ENCODE results near the gene DLG3. TPM values are rescaled to one million over a fixed set of nuclear protein-coding genes. Genes with fewer than 3 reads are reported as not detected.
"Not testable (repeated sequence)": the region's sequence is repeated elsewhere in the genome, so short reads cannot be mapped to it uniquely, and the experiment has no call there.

Gene DLG3
- total RNA-seq, 4 donors from 2014 or later, result 21.7 to 27.0 (median 22.5) TPM

DNA sequence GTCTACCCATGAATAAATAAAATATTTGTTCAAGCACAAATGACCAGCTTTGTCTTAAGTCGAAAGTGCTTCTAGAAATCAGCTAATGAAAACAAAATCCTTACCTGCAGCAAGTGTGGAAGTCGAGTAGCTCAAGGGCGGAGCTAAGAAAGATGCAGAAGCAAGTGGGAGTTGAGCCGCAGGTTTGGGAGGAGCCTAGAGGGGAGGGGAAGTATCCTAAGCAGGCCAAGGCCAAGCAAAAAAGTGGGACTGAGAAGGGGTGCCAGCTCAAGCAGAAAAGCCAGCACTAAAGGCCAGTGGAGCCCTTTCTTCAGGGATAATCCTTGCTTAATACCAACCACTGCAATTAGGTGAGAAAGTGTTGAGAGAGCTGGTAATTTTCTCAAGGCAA, 60.8 kb downstream of the DLG3 start:
- peaks cover 0 to 35% (median 13%) of the 10 kb centered on the region in 4 donors for H3K36me3 ChIP-seq
- H3K9me3 ChIP-seq, result no peaks in the 10 kb centered on the region
- no peak overlapping the region for H3K27ac ChIP-seq (replicated peaks in 1 of 4)
- H3K27me3 ChIP-seq, result no peaks in the 10 kb centered on the region
- whole genome bisulfite sequencing, result 54% methylated on average over 4 of the region's 4 CpGs
- TF ChIP-seq POLR2A (IDR thresholded peaks at IDR 0.05; ENCODE audit: low read depth) (no peak), EP300 (IDR thresholded peaks at IDR 0.05) (no peak), POLR2AphosphoS5 (IDR thresholded peaks at IDR 0.05) (no peak)
- TF ChIP-seq, protein P1, sequence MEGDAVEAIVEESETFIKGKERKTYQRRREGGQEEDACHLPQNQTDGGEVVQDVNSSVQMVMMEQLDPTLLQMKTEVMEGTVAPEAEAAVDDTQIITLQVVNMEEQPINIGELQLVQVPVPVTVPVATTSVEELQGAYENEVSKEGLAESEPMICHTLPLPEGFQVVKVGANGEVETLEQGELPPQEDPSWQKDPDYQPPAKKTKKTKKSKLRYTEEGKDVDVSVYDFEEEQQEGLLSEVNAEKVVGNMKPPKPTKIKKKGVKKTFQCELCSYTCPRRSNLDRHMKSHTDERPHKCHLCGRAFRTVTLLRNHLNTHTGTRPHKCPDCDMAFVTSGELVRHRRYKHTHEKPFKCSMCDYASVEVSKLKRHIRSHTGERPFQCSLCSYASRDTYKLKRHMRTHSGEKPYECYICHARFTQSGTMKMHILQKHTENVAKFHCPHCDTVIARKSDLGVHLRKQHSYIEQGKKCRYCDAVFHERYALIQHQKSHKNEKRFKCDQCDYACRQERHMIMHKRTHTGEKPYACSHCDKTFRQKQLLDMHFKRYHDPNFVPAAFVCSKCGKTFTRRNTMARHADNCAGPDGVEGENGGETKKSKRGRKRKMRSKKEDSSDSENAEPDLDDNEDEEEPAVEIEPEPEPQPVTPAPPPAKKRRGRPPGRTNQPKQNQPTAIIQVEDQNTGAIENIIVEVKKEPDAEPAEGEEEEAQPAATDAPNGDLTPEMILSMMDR (IDR thresholded peaks at IDR 0.05), result no peak
- DNase-seq (ENCODE audit: extremely low spot score), result no peak
- H3K4me3 ChIP-seq, result no peak overlapping the region
- intact Hi-C loops (cut with DNase I), result no loop called here
- no peaks in the 10 kb centered on the region for H3K4me1 ChIP-seq

- H3K36me3 ChIP-seq, result peaks cover 0 to 10% (median 0%) of the 10 kb centered on the region in 4 donors
- H3K4me1 ChIP-seq, result no peaks in the 10 kb centered on the region
- TF ChIP-seq, protein P1 (IDR thresholded peaks at IDR 0.05), result no peak
- TF ChIP-seq POLR2AphosphoS5 (IDR thresholded peaks at IDR 0.05) (no peak), POLR2A (IDR thresholded peaks at IDR 0.05; ENCODE audit: low read depth) (no peak), EP300 (IDR thresholded peaks at IDR 0.05) (no peak)
- H3K9me3 ChIP-seq, result no peaks in the 10 kb centered on the region
- H3K4me3 ChIP-seq, result no peak overlapping the region
- 53% methylated on average over 6 of the region's 6 CpGs for WGBS
- intact Hi-C loops (cut with DNase I), result no loop called here
- no peak for DNase-seq (ENCODE audit: extremely low spot score)
- no peaks in the 10 kb centered on the region for H3K27me3 ChIP-seq
- no peak overlapping the region for H3K27ac ChIP-seq (replicated peaks in 1 of 4)
Measured at GRCh38 chrX:70508296-70508911, 63.8 kb downstream of the DLG3 start.

DNA sequence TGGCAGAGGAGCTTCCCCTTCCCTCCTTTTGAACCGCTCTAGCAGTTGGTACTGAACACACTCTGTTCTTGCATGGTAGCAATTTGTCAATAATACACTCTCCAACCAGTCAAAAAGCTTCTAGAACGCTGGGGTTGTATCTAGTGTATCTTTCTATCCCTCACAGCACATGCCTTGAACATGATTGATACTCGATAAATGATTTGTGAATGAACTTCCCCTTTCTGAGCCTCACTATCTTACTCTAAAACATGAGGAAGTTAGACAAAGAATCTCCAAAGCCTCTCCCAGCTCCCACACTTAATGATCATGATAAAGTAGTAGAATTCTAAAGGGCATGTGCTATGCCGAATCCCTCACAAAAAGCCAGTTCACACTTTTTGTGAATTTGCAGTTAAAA, 64.4 kb downstream of the DLG3 start:
- intact Hi-C loops (cut with DNase I), result no loop called here
- no peaks in the 10 kb centered on the region for H3K27me3 ChIP-seq
- no peak overlapping the region for H3K27ac ChIP-seq (replicated peaks in 1 of 4)
- no peaks in the 10 kb centered on the region for H3K4me1 ChIP-seq
- DNase-seq (ENCODE audit: extremely low spot score), result no peak
- H3K4me3 ChIP-seq, result no peak overlapping the region
- 70% methylated on average over 4 of the region's 4 CpGs for WGBS
- TF ChIP-seq EP300 (IDR thresholded peaks at IDR 0.05) (no peak), POLR2A (IDR thresholded peaks at IDR 0.05; ENCODE audit: low read depth) (no peak), POLR2AphosphoS5 (IDR thresholded peaks at IDR 0.05) (no peak)
- TF ChIP-seq, protein P1 (IDR thresholded peaks at IDR 0.05), result no peak
- H3K36me3 ChIP-seq, result peaks cover 0 to 4% (median 0%) of the 10 kb centered on the region in 4 donors
- H3K9me3 ChIP-seq, result no peaks in the 10 kb centered on the region

GRCh38 chrX:70515270-70515669, 70.6 kb downstream of the DLG3 start:
- H3K27me3 ChIP-seq; H3K36me3 ChIP-seq; H3K27ac ChIP-seq (replicated peaks in 1 of 4); DNase-seq (ENCODE audit: extremely low spot score); intact Hi-C loops (cut with DNase I); H3K4me3 ChIP-seq; H3K4me1 ChIP-seq: not testable (repeated sequence)
- 94% methylated on average over 4 of the region's 4 CpGs for WGBS
- peaks cover 0 to 10% (median 0%) of the 10 kb centered on the region in 4 donors for H3K9me3 ChIP-seq

DNA sequence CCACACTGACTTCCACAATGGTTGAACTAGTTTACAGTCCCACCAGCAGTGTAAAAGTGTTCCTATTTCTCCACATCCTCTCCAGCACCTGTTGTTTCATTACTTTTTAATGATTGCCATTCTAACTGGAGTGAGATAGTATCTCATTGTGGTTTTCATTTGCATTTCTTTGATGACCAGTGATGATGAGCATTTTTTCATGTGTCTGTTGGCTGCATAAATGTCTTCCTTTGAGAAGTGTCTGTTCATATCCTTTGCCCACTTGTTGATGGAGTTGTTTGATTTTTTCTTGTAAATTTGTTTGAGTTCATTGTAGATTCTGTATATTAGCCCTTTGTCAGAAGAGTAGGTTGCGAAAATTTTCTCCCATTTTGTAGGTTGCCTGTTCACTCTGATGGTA, 71.1 kb downstream of the DLG3 start:
- H3K9me3 ChIP-seq, result peaks cover 0 to 15% (median 0%) of the 10 kb centered on the region in 4 donors
- H3K27ac ChIP-seq (replicated peaks in 1 of 4); DNase-seq (ENCODE audit: extremely low spot score); H3K27me3 ChIP-seq; intact Hi-C loops (cut with DNase I); H3K36me3 ChIP-seq; H3K4me3 ChIP-seq; H3K4me1 ChIP-seq: not testable (repeated sequence)
- 75% methylated on average over 1 of the region's 1 CpG for WGBS

- H3K9me3 ChIP-seq, result peaks cover 0 to 6% (median 0%) of the 10 kb centered on the region in 4 donors
- 67% methylated on average over 8 of the region's 8 CpGs for WGBS
- H3K36me3 ChIP-seq, result no peaks in the 10 kb centered on the region
- DNase-seq (ENCODE audit: extremely low spot score), result no peak
- no peaks in the 10 kb centered on the region for H3K27me3 ChIP-seq
- H3K4me1 ChIP-seq, result no peaks in the 10 kb centered on the region
- intact Hi-C loops (cut with DNase I), result no loop called here
- H3K4me3 ChIP-seq, result no peak overlapping the region
- H3K27ac ChIP-seq (replicated peaks in 1 of 4), result no peak overlapping the region
- TF ChIP-seq POLR2A (IDR thresholded peaks at IDR 0.05; ENCODE audit: low read depth), result no peak
- TF ChIP-seq POLR2AphosphoS5 (IDR thresholded peaks at IDR 0.05), result no peak
- TF ChIP-seq EP300 (IDR thresholded peaks at IDR 0.05), result no peak
Measured at GRCh38 chrX:70525733-70526132, 81.1 kb downstream of the DLG3 start.

Measured in esophagus muscularis mucosa (tissue), 4 donors.